Gastrocnemius medialis (tissue), 4 donors: ENCODE results near the gene WFDC8.

Source experiments
- CTCF ChIP-seq, 5 experiments: fragments of 450-650 bp in 3 of 5; fragments of 200-600 bp in 2 of 5; sonication (generic) in 2 of 5; IDR thresholded peaks in 4 of 5; conservative IDR thresholded peaks in 1 of 5; 1 replicate in 4 of 5; 2 replicates in 1 of 5; pipeline ENCODE4 v1.5.1; 2016 to 2019; ENCODE audit warnings: antibody characterized with exemption in 5 of 5, mild to moderate bottlenecking in 3 of 5, moderate library complexity in 3 of 5
- POLR2A ChIP-seq, 2 donors: fragments of 450-650 bp; IDR thresholded peaks; one replicate each; pipeline ENCODE4 v1.6.1; 2017; ENCODE audit warnings: antibody characterized with exemption in 2 of 2, mild to moderate bottlenecking in 2 of 2, moderate library complexity in 2 of 2

DNA sequence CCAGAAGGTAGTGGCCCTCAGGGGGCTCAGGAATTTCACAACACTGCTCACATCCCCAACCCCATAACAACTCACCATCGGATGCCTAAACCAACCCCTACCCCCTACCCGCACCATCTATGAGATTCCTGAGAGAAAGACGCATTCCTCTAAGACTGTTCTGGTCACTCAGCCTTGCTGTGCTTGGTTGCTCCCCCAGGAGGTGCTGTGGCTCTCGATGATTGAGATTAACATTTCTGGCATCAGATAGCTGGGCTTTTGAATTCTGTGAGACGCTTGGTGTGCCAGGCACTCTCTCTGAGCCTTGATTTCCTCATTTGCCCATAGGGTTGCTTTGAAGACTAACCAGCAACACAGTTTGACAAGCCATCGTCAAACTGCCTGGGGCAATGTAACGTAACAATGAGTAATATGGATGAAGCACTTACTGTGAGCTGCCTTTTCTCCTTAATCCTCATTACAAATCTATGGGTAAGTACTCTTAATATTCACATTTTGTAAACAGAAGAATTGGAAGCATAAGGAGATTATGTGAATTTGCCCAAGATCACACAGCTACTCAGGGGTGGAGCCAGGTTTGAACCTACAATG, 40.8 kb downstream of the WFDC8 start:
- TF ChIP-seq POLR2A (IDR thresholded peaks at IDR 0.05) (no peak), CTCF (IDR thresholded peaks at IDR 0.05 in 4 of 5, conservative IDR thresholded peaks at IDR 0.05 in 1 of 5) (no peak)
